Right atrium auricular region (tissue), 2 donors: ENCODE results near the gene TRPM6. TPM values are rescaled to one million over a fixed set of nuclear protein-coding genes. Genes with fewer than 3 reads are reported as not detected.
"Not testable (repeated sequence)": the region's sequence is repeated elsewhere in the genome, so short reads cannot be mapped to it uniquely, and the experiment has no call there.

ENCODE experiments used
- DNase-seq: peaks from one replicate; pipeline ENCODE4 v3.0.0-alpha.2; 2019; ENCODE audit warnings: low spot score
- H3K27ac ChIP-seq, 2 donors: fragments of 200-600 bp; sonication (generic); 1 replicate in 1 of 2; 2 replicates in 1 of 2; pipeline ENCODE4 v1.5.1; 2016 to 2019
- H3K27me3 ChIP-seq, 2 donors: fragments of 200-600 bp; sonication (generic); one replicate each; pipeline versions ENCODE4 v1.5.1 to v1.6.0; 2017 to 2019
- H3K36me3 ChIP-seq: fragments of 200-600 bp; sonication (generic); one replicate; pipeline ENCODE4 v1.5.1; 2016
- H3K4me1 ChIP-seq, 2 donors: fragments of 200-600 bp; sonication (generic); one replicate each; pipeline versions ENCODE4 v1.5.1 to v1.6.0; 2017 to 2019
- H3K4me3 ChIP-seq, 2 donors: fragments of 200-600 bp; sonication (generic); 1 replicate in 1 of 2; 2 replicates in 1 of 2; pipeline ENCODE4 v1.5.1; 2017 to 2019; ENCODE audit warnings: mild to moderate bottlenecking in 1 of 2, moderate library complexity in 1 of 2
- H3K9me3 ChIP-seq, 2 donors: fragments of 200-600 bp; sonication (generic); one replicate each; pipeline ENCODE4 v1.5.1; 2019
- total RNA-seq, 2 donors: library from RNA; depleted of rRNA; stranded (reverse); fragments of >200 nt; gene quantifications; one replicate each; pipeline ENCODE4 v1.1.0, GENCODE V29; 2016
- TF ChIP-seq, protein P1 (sequence below), 2 donors: fragments of 200-600 bp; sonication (generic); IDR thresholded peaks; one replicate each; pipeline ENCODE4 v1.5.1; 2019; ENCODE audit warnings: antibody characterized with exemption in 2 of 2

TRPM6 gene
- total RNA-seq, 2 donors from 2014 or later: 0.19 to 0.83 TPM

DNA sequence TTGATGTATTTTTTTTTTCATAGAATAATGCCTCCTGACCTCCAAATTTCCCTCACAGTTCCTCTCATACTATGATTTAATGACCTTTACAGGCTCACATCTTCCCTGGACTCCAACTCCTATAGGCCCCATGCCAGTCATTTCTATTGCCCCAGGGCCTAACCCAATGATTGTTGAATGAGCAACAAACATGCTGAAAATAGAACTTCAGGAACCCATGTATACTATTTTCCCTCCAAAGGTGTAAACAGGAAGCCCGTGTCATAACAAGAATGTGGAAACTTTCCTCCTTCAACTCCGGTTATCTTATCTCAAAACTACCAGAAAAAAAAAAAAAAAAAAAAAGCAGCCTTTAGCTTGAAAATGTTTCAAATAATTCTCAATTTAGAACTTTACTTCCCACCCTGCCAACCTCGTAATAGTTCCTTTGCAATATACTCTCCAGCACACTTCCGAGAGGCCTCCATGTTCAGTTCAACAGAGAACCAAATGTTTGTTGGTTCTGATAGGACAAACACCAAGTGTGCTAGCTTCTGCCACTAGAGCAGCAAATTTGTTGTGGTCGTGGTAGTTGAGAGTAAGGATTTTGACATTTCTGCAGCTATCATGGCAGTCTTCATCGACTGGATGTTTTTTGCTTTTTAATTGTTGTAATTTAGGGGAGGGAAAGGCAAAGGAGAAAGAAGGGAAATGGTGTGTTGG, 25.8 kb downstream of the TRPM6 start:
- H3K27ac ChIP-seq: no peak overlapping the region
- H3K4me3 ChIP-seq: no peak overlapping the region
- TF ChIP-seq, protein P1, sequence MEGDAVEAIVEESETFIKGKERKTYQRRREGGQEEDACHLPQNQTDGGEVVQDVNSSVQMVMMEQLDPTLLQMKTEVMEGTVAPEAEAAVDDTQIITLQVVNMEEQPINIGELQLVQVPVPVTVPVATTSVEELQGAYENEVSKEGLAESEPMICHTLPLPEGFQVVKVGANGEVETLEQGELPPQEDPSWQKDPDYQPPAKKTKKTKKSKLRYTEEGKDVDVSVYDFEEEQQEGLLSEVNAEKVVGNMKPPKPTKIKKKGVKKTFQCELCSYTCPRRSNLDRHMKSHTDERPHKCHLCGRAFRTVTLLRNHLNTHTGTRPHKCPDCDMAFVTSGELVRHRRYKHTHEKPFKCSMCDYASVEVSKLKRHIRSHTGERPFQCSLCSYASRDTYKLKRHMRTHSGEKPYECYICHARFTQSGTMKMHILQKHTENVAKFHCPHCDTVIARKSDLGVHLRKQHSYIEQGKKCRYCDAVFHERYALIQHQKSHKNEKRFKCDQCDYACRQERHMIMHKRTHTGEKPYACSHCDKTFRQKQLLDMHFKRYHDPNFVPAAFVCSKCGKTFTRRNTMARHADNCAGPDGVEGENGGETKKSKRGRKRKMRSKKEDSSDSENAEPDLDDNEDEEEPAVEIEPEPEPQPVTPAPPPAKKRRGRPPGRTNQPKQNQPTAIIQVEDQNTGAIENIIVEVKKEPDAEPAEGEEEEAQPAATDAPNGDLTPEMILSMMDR (IDR thresholded peaks at IDR 0.05): no peak
- no peaks in the 10 kb centered on the region for H3K4me1 ChIP-seq
- DNase-seq: no peak
- no peaks in the 10 kb centered on the region for H3K27me3 ChIP-seq
- no peaks in the 10 kb centered on the region for H3K36me3 ChIP-seq
- no peaks in the 10 kb centered on the region for H3K9me3 ChIP-seq

DNA sequence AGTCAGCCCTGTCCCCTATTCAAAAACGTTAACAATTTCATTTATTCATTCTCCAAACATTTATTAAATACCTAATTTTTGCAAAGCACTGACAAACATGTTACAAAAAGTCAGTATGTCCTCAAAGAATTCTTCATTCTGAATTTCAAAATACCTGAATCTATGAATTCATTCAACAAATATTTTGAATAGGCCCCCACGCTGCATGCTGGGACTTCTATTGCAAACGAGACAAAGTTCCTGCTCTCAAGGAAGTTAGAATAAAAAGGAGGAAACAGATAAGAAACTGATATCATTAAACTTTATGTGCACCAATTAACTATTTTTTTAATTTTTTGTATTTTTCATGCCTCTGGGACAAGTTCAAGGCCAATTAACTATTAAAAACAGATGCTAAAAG, 26.6 kb downstream of the TRPM6 start:
- H3K4me1 ChIP-seq: no peaks in the 10 kb centered on the region
- no peaks in the 10 kb centered on the region for H3K27me3 ChIP-seq
- no peak for DNase-seq
- no peak overlapping the region for H3K4me3 ChIP-seq
- H3K36me3 ChIP-seq: no peaks in the 10 kb centered on the region
- no peaks in the 10 kb centered on the region for H3K9me3 ChIP-seq
- no peak overlapping the region for H3K27ac ChIP-seq
- TF ChIP-seq, protein P1 (IDR thresholded peaks at IDR 0.05): no peak

DNA sequence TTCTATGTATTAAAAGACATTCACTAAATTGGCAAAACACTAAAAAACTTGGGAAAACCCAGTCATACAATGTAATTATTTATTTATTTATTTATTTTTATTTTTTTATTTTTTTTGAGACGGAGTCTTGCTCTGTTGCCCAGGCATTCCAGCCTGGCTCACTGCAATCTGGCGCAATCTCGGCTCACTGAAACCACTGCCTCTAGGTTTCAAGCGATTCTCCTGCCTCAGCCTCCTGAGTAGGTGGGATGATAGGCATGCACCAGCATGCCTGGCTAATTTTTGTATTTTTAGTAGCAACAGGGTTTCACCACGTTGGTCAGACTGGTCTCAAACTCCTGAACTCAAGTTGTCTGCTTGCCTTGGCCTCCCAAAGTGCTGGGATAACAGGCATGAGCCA, 27.5 kb downstream of the TRPM6 start:
- not testable (repeated sequence) for DNase-seq, H3K36me3 ChIP-seq, H3K27me3 ChIP-seq, H3K4me1 ChIP-seq, H3K27ac ChIP-seq, H3K4me3 ChIP-seq, H3K9me3 ChIP-seq

GRCh38 chr9:74859786-74860185, 27.9 kb downstream of the TRPM6 start:
- DNase-seq: no peak
- no peaks in the 10 kb centered on the region for H3K27me3 ChIP-seq
- H3K4me1 ChIP-seq: no peaks in the 10 kb centered on the region
- TF ChIP-seq, protein P1 (IDR thresholded peaks at IDR 0.05): no peak
- no peaks in the 10 kb centered on the region for H3K9me3 ChIP-seq
- H3K4me3 ChIP-seq: no peak overlapping the region
- H3K36me3 ChIP-seq: no peaks in the 10 kb centered on the region
- no peak overlapping the region for H3K27ac ChIP-seq

- TF ChIP-seq, protein P1 (IDR thresholded peaks at IDR 0.05): no peak
- no peak for DNase-seq
- no peaks in the 10 kb centered on the region for H3K27me3 ChIP-seq
- H3K36me3 ChIP-seq: no peaks in the 10 kb centered on the region
- H3K4me3 ChIP-seq: no peak overlapping the region
- H3K4me1 ChIP-seq: no peaks in the 10 kb centered on the region
- H3K9me3 ChIP-seq: no peaks in the 10 kb centered on the region
- H3K27ac ChIP-seq: no peak overlapping the region
Observed at GRCh38 chr9:74858751-74859414, 28.8 kb downstream of the TRPM6 start.

DNA sequence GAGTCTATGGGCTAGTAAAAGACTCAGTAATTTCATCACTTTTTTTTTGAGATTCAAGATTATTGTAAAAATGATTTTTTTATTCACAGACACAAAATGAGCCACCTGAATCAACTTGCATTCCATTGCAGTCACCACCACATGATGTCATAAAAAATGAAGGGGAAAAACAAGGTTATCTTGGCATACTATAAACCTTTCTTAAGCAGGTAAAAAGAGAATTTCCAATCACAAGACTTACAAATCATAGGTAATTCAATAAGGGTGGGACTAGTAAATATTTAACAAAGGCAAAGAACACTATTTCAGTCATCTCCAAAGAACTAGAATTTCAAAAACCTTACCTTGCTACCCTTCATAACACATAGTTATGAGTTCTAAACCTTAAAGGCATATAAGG, 30.7 kb downstream of the TRPM6 start:
- H3K4me3 ChIP-seq: no peak overlapping the region
- no peaks in the 10 kb centered on the region for H3K4me1 ChIP-seq
- H3K27me3 ChIP-seq: no peaks in the 10 kb centered on the region
- no peaks in the 10 kb centered on the region for H3K36me3 ChIP-seq
- TF ChIP-seq, protein P1 (IDR thresholded peaks at IDR 0.05): no peak
- DNase-seq: no peak
- no peaks in the 10 kb centered on the region for H3K9me3 ChIP-seq
- no peak overlapping the region for H3K27ac ChIP-seq
